SJSA1 (cell line): Measurements from ENCODE around the gene SLC38A4. TPM values are rescaled to one million over a fixed set of nuclear protein-coding genes. Genes with fewer than 3 reads are reported as not detected.
"Not testable (repeated sequence)": the region's sequence is repeated elsewhere in the genome, so short reads cannot be mapped to it uniquely, and the experiment has no call there.

Source experiments
- DNase-seq, 2 experiments: peaks; one replicate each; pipeline ENCODE4 v3.0.0-alpha.2; 2015 to 2020; ENCODE audit warnings: low spot score in 2 of 2, low read depth in 1 of 2
- H3K27ac ChIP-seq: fragments of 250-450 bp; sonication (Bioruptor Pico); 2 replicates; pipeline ENCODE4 v1.5.1; 2020; ENCODE audit warnings: mild to moderate bottlenecking, moderate library complexity
- H3K27me3 ChIP-seq: fragments of 250-450 bp; sonication (Bioruptor Pico); replicated peaks from 2 replicates; pipeline ENCODE4 v1.5.1; 2020; ENCODE audit warnings: mild to moderate bottlenecking, moderate library complexity
- H3K36me3 ChIP-seq: fragments of 250-450 bp; sonication (Bioruptor Pico); 2 replicates; pipeline ENCODE4 v1.5.1; 2020; ENCODE audit warnings: mild to moderate bottlenecking
- H3K4me1 ChIP-seq: fragments of 250-450 bp; sonication (Bioruptor Pico); replicated peaks from 2 replicates; pipeline ENCODE4 v1.6.1; 2021; ENCODE audit warnings: mild to moderate bottlenecking
- H3K4me3 ChIP-seq: fragments of 250-450 bp; sonication (Bioruptor Pico); 2 replicates; pipeline ENCODE4 v1.5.1; 2020; ENCODE audit warnings: mild to moderate bottlenecking
- H3K9me3 ChIP-seq: fragments of 250-450 bp; sonication (Bioruptor Pico); replicated peaks from 2 replicates; pipeline ENCODE4 v1.5.1; 2020; ENCODE audit warnings: mild to moderate bottlenecking
- total RNA-seq: library from RNA; depleted of rRNA; stranded (reverse); fragments of >200 nt; shearing (Covaris generic); gene quantifications from 2 replicates; pipeline ENCODE4 v1.2.3, GENCODE V29; 2014; rRNA removed

The SLC38A4 gene
- total RNA-seq: 14.5 and 18.3 TPM in 2 replicates

DNA sequence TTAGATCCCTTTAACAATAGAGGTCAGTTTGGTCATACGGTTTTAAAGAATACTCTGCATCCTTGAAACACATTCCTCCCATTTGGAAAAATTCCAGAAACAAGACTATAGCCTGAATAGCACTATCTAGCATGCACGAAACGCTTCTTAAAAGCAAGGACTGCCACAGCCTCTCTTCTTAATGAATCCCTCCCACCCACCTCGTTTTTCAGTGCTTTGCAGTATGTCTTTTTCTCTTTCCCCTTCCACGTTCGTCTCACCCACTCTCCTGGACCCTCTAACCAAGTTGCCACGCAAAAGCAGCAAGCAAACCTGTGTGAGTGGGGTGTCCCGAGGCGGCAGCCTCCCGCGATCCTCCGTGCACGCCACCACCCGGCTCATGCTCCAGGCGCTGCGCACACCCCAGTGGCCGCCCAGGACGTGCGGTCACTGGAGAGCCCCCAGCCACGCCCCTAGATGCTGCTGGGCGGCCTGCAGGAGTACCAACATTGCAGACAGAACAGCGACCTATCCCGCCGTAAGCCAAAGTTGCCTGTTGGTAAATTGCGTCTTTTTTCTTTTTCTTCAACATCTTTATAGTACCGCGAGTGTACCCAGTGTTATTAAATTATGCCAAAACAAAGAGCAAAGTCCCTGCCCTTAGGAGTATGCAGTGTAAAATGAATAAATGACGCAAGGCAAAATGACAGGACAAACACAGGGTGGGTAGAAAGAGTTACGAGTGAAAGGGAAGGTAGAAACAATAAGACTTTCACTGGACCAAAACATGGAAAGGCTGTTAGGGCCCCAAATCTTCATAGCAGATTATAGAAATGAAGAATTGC, at the start of gene SLC38A4:
SLC38A4 (minus strand) TSS at position 407 of the 824 bp plus-strand sequence. CDS start 32,926 bp downstream, outside the sequence.
- peak within 1 kb of the TSS; percentile 70 for H3K27ac ChIP-seq

GRCh38 chr12:46875095-46875494, 49.3 kb upstream of the SLC38A4 start:
- H3K27ac ChIP-seq: no peak overlapping the region
- H3K36me3 ChIP-seq: no peaks in the 10 kb centered on the region
- H3K9me3 ChIP-seq: no peaks in the 10 kb centered on the region; the same call in 1 of the 2 replicates
- peaks cover 10% of the 10 kb centered on the region for H3K4me1 ChIP-seq
- no peak overlapping the region for H3K4me3 ChIP-seq
- DNase-seq: no peak
- H3K27me3 ChIP-seq: no peaks in the 10 kb centered on the region

More for the DNA sequence above, at the start of gene SLC38A4:
- Histone ChIP-seq H3K36me3 (0 out of 2 replicates have a peak, but pooled peaks cover 5% of the 10 kb centered on the region), H3K4me1 (peaks cover 11% of the 10 kb centered on the region), H3K27me3 (no peaks in the 10 kb centered on the region), H3K9me3 (no peaks in the 10 kb centered on the region), H3K4me3 (peak within 1 kb of the TSS; percentile 47)
- peak; percentile 84 to 88 for DNase-seq

DNA sequence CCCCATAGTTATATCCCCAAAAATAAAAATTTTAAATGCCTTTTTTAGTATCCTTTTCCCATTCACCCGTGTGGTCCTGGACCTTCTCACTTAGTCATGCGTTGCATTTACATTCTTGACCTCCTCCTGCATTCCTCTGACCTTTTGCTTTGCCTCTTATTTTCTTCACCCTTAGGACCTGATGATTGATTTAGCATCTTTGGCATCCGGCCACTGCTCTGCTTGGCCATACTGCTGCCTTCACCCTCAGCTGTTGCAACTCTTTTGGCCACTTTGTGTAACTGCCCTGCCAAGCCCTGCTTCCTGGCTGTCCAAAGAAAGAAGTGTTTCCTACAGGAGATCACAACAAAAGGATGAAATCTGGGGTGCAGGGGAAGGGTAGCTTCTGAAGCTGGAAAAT, 48.8 kb upstream of the SLC38A4 start:
- Histone ChIP-seq H3K9me3 (no peaks in the 10 kb centered on the region; the same call in 1 of the 2 replicates), H3K4me1 (peaks cover 10% of the 10 kb centered on the region), H3K4me3 (no peak overlapping the region), H3K27ac (peak overlapping the region; percentile 18; the same call in 1 of the 2 replicates), H3K27me3 (no peaks in the 10 kb centered on the region), H3K36me3 (no peaks in the 10 kb centered on the region)
- peak; percentile 39 to 45 for DNase-seq

DNA sequence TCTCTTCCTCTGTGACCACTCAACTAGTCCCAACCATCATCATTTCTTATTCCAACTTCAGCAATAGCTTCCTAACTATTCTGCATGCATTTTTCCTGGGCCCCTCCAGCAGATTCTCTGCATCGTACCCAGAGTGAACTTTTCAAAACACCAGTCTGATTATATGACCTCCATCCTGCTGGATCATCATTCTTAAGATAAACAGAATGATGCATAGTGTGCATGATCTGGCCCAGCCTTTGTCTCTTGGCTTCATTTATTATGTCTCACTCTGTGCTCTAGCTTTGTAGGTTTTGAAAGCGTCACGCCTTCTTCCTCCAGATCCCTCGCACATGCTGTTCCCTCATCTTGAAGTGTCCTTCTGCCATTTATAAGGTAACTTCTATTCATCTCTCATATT, 46.3 kb upstream of the SLC38A4 start:
- Histone ChIP-seq H3K4me3 (no peak overlapping the region), H3K27me3 (no peaks in the 10 kb centered on the region), H3K9me3 (no peaks in the 10 kb centered on the region; the same call in 1 of the 2 replicates), H3K27ac (no peak overlapping the region), H3K36me3 (no peaks in the 10 kb centered on the region), H3K4me1 (peaks cover 10% of the 10 kb centered on the region)
- no peak for DNase-seq

GRCh38 chr12:46865311-46865710, 39.5 kb upstream of the SLC38A4 start:
- no peak for DNase-seq
- H3K27ac ChIP-seq: no peak overlapping the region
- no peaks in the 10 kb centered on the region for H3K4me1 ChIP-seq
- no peaks in the 10 kb centered on the region for H3K27me3 ChIP-seq
- peaks cover 4% of the 10 kb centered on the region; the same call in 1 of the 2 replicates for H3K9me3 ChIP-seq
- no peak overlapping the region for H3K4me3 ChIP-seq
- H3K36me3 ChIP-seq: no peaks in the 10 kb centered on the region

- Histone ChIP-seq H3K27ac (no peak overlapping the region), H3K4me1 (no peaks in the 10 kb centered on the region), H3K4me3 (no peak overlapping the region), H3K27me3 (no peaks in the 10 kb centered on the region), H3K36me3 (no peaks in the 10 kb centered on the region), H3K9me3 (no peaks in the 10 kb centered on the region)
- DNase-seq: no peak
Measured at GRCh38 chr12:46858368-46858767, 32.6 kb upstream of the SLC38A4 start.

DNA sequence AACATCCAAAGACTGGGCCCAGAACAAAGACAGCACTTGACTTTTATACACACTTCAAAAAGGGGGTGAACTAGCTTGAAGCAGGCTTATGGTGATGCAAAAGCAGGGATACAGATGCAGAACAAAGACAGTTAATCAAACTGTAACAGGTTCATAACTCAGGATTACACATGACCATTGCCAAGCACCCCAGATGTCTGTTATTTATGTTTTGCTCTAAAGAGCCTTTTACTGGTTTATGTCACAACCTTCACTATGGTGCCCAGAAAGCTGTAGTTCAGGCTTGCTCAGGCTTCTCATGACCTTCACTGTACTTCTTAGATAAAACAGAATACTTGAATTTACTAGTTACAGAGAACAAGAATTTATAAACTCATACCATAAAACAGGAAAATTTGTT, 31.7 kb upstream of the SLC38A4 start:
- no peak overlapping the region for H3K4me3 ChIP-seq
- DNase-seq: no peak
- H3K36me3 ChIP-seq: no peaks in the 10 kb centered on the region
- no peaks in the 10 kb centered on the region for H3K4me1 ChIP-seq
- H3K27ac ChIP-seq: no peak overlapping the region
- no peaks in the 10 kb centered on the region for H3K27me3 ChIP-seq
- H3K9me3 ChIP-seq: no peaks in the 10 kb centered on the region

GRCh38 chr12:46855760-46856159, 30.0 kb upstream of the SLC38A4 start:
- Histone ChIP-seq H3K4me3 (no peak overlapping the region), H3K27me3 (no peaks in the 10 kb centered on the region), H3K36me3 (no peaks in the 10 kb centered on the region), H3K9me3 (no peaks in the 10 kb centered on the region), H3K4me1 (no peaks in the 10 kb centered on the region), H3K27ac (no peak overlapping the region)
- no peak for DNase-seq

GRCh38 chr12:46854188-46854587, 28.4 kb upstream of the SLC38A4 start:
- H3K27me3 ChIP-seq, H3K36me3 ChIP-seq, H3K27ac ChIP-seq, H3K4me3 ChIP-seq, H3K9me3 ChIP-seq, DNase-seq, H3K4me1 ChIP-seq: not testable (repeated sequence)

GRCh38 chr12:46848792-46849191, 23.0 kb upstream of the SLC38A4 start:
- H3K27ac ChIP-seq, H3K9me3 ChIP-seq, H3K36me3 ChIP-seq, DNase-seq, H3K27me3 ChIP-seq, H3K4me3 ChIP-seq, H3K4me1 ChIP-seq: not testable (repeated sequence)

- no peaks in the 10 kb centered on the region for H3K9me3 ChIP-seq
Measured at GRCh38 chr12:46847001-46847400, 21.2 kb upstream of the SLC38A4 start.

DNA sequence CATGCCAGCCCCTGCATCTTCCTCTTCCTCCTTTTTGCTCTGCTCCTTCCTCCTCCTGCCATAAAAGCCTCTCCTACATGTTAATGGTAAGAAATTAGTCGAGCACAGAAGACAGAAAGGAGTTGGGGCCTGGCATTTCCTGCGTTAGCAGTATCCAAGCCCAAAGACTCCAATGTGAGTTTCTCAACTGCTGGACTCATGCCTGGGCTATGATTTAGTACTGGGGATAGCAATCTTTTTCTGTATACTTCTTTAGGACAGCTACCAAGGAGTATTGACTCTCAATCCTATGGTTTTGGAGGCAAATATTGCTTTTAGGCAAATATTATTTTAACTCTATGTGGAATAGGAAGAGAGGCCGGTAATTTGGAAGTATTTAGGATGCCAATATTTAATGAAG, 18.0 kb upstream of the SLC38A4 start:
- no peaks in the 10 kb centered on the region for H3K36me3 ChIP-seq
- H3K4me3 ChIP-seq: no peak overlapping the region
- DNase-seq: no peak
- no peak overlapping the region for H3K27ac ChIP-seq
- no peaks in the 10 kb centered on the region for H3K9me3 ChIP-seq
- no peaks in the 10 kb centered on the region for H3K27me3 ChIP-seq
- peaks cover 14% of the 10 kb centered on the region for H3K4me1 ChIP-seq

More at GRCh38 chr12:46847001-46847400, 21.2 kb upstream of the SLC38A4 start:
- no peaks in the 10 kb centered on the region for H3K27me3 ChIP-seq
- no peak overlapping the region for H3K27ac ChIP-seq
- no peaks in the 10 kb centered on the region for H3K36me3 ChIP-seq
- no peak overlapping the region for H3K4me3 ChIP-seq
- no peak for DNase-seq
- no peaks in the 10 kb centered on the region for H3K4me1 ChIP-seq

- no peaks in the 10 kb centered on the region for H3K36me3 ChIP-seq
- no peak overlapping the region for H3K27ac ChIP-seq
- H3K9me3 ChIP-seq: no peaks in the 10 kb centered on the region
- DNase-seq: no peak
- H3K4me1 ChIP-seq: peaks cover 17% of the 10 kb centered on the region
- no peak overlapping the region for H3K4me3 ChIP-seq
- H3K27me3 ChIP-seq: no peaks in the 10 kb centered on the region
Measured at GRCh38 chr12:46841891-46842290, 16.1 kb upstream of the SLC38A4 start.

DNA sequence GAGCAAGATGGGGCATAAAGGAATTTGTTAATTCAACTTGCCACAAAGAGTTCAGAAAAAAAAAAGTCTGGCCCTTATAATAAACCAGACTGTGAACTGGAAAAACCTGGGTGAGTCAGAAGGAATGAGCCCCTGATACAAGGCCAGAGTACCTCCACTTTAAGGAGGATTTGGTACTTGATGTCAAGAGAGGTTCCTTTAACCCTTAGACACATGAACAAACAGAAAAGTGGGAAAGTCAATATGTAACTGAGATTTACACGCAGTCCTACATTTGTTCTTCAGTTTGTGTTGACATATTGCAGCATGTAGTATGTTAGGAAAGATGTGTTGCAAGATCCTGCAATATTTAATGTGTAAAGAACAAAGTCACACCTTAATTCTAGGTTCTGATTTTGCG, 14.2 kb upstream of the SLC38A4 start:
- Histone ChIP-seq H3K27ac (no peak overlapping the region), H3K4me1 (peaks cover 17% of the 10 kb centered on the region), H3K36me3 (no peaks in the 10 kb centered on the region), H3K9me3 (no peaks in the 10 kb centered on the region), H3K27me3 (no peaks in the 10 kb centered on the region), H3K4me3 (no peak overlapping the region)
- no peak for DNase-seq
